Colonic mucosa (tissue), 4 donors: ENCODE data around the gene CPZ. TPM values are rescaled to one million over a fixed set of nuclear protein-coding genes. Genes with fewer than 3 reads are reported as not detected.

Source experiments
- DNase-seq: peaks from one replicate; pipeline ENCODE4 v3.0.0-alpha.2; 2020
- H3K27ac ChIP-seq: fragments of 200-600 bp; one replicate; pipeline ENCODE4 v1.8.0; 2021
- H3K27me3 ChIP-seq: fragments of 200-600 bp; one replicate; pipeline ENCODE4 v1.8.0; 2021
- H3K36me3 ChIP-seq: fragments of 200-600 bp; one replicate; pipeline ENCODE4 v1.8.0; 2021
- H3K4me1 ChIP-seq: fragments of 200-600 bp; one replicate; pipeline ENCODE4 v1.8.0; 2021; ENCODE audit warnings: mild to moderate bottlenecking
- H3K4me3 ChIP-seq: fragments of 200-600 bp; one replicate; pipeline ENCODE4 v1.8.0; 2021
- H3K9ac ChIP-seq, 2 donors: one replicate each; pipeline ENCODE4 v1.7.0; 2013; ENCODE audit warnings: control low read depth in 2 of 2, low read depth in 2 of 2, low read length in 2 of 2
- H3K9me3 ChIP-seq: fragments of 200-600 bp; one replicate; pipeline ENCODE4 v1.8.0; 2021
- intact Hi-C: fragments of 100-400 bp; cut with DNase I; formaldehyde crosslinking; loops from one replicate; pipeline ENCODE4 v1.14.1; 2022
- total RNA-seq, 2 donors: library from RNA; stranded (reverse); fragmentation: NEBNext Ultra II Directional in 1 of 2; extraction: Animal tissue kit (Norgen Biotek cat#: 25700) in 1 of 2; gene quantifications; one replicate each; pipeline ENCODE4 v1.2.1, GENCODE V29; 2021
- TF ChIP-seq, protein P1 (sequence below): fragments of 200-600 bp; IDR thresholded peaks from one replicate; pipeline ENCODE4 v1.8.0; 2022; ENCODE audit warnings: antibody characterized with exemption, mild to moderate bottlenecking
- donor health status: healthy.
- donor health status: DM: no; HTN: no; CAD: no.
- donor health status: DM: no; HTN: no; CAD: no.

Gene CPZ
- total RNA-seq, 2 donors from 2014 or later: 1.2 to 1.5 TPM

DNA sequence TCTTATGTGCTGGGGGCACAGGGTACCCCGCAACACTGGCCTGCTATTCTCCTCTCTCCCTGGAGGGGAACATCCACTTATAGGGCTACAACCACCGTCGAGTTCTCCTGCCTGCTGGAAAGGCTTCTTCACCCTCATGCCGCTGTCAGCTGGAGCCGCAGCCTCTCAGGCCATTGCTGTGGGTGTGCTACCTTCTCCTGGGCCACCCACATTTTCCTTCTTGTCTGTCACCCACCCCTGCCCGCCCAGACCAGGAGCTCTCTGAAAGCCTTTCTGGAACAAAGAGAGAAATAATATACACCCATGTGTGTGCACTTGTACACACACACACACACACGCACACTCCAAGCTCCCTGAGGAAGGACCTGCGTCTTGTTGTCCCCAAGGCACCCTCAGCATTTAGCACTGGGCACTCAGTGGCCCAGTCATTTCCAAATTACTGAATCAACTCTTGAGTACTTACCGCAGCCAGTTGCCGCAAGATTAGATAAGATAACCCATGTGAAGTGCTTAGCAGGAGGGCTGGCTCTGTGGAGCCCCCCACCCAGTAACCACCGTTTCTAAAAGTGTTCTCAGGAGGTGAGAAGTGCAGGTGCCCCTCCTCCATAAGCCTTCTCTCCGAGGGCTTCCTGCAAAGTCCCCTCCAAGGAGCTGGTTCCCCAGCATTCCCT lies 50.2 kb downstream of the CPZ start:
- Histone ChIP-seq H3K4me1 (no peaks in the 10 kb centered on the region), H3K9me3 (no peaks in the 10 kb centered on the region), H3K36me3 (no peaks in the 10 kb centered on the region), H3K4me3 (no peak overlapping the region), H3K27me3 (no peaks in the 10 kb centered on the region), H3K27ac (no peak overlapping the region), H3K9ac (no peak overlapping the region)
- TF ChIP-seq, protein P1, sequence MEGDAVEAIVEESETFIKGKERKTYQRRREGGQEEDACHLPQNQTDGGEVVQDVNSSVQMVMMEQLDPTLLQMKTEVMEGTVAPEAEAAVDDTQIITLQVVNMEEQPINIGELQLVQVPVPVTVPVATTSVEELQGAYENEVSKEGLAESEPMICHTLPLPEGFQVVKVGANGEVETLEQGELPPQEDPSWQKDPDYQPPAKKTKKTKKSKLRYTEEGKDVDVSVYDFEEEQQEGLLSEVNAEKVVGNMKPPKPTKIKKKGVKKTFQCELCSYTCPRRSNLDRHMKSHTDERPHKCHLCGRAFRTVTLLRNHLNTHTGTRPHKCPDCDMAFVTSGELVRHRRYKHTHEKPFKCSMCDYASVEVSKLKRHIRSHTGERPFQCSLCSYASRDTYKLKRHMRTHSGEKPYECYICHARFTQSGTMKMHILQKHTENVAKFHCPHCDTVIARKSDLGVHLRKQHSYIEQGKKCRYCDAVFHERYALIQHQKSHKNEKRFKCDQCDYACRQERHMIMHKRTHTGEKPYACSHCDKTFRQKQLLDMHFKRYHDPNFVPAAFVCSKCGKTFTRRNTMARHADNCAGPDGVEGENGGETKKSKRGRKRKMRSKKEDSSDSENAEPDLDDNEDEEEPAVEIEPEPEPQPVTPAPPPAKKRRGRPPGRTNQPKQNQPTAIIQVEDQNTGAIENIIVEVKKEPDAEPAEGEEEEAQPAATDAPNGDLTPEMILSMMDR: no peak
- intact Hi-C loops: no loop called here
- DNase-seq: no peak

DNA sequence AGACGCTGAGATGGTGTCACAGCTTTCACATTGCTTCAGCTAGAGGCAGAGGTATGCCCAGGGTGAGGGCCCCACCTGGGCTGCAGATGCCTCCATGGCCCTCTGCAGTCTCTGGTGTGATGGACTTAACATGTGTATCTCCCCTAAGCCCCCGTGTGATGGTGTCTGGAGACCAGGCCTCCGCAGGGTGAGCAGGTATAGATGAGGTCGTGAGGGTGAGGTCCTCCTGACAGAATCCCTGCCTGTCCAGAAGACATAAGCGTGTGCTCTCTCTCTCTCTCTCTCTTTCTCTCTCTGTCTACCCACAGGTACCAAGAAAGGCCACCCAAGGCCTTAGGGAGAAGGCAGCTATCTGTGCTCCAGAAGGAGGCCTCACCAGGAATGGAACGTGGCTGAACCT lies 50.9 kb downstream of the CPZ start:
- no peak overlapping the region for H3K9ac ChIP-seq
- DNase-seq: no peak
- TF ChIP-seq, protein P1: no peak
- H3K4me1 ChIP-seq: no peaks in the 10 kb centered on the region
- H3K4me3 ChIP-seq: no peak overlapping the region
- no peak overlapping the region for H3K27ac ChIP-seq
- H3K36me3 ChIP-seq: no peaks in the 10 kb centered on the region
- H3K9me3 ChIP-seq: no peaks in the 10 kb centered on the region
- intact Hi-C loops: no loop called here
- no peaks in the 10 kb centered on the region for H3K27me3 ChIP-seq

DNA sequence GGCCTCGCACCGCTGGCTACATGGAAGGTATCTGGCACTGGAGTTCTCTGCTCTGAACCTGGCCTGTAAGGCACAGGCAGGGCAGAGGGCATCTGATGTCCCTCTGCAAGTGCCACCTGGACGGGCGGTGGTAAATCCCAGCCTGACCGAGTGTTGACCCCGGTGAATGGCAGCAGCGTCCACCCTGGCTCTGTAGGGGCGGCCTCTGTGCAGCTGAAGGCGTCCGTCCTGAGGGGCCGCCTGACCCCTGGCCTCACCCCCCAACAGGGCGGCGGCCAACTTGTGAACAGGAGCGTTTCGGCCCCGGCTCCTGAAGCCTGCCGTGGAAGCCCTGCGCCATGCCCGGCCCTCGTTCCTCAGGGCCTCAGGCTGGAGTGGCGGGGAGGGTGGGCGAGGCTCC lies 51.4 kb downstream of the CPZ start:
- H3K9me3 ChIP-seq: no peaks in the 10 kb centered on the region
- TF ChIP-seq, protein P1: no peak
- no peak overlapping the region for H3K27ac ChIP-seq
- intact Hi-C loops: no loop called here
- no peaks in the 10 kb centered on the region for H3K36me3 ChIP-seq
- H3K4me1 ChIP-seq: no peaks in the 10 kb centered on the region
- H3K27me3 ChIP-seq: no peaks in the 10 kb centered on the region
- no peak for DNase-seq
- no peak overlapping the region for H3K9ac ChIP-seq
- H3K4me3 ChIP-seq: no peak overlapping the region

DNA sequence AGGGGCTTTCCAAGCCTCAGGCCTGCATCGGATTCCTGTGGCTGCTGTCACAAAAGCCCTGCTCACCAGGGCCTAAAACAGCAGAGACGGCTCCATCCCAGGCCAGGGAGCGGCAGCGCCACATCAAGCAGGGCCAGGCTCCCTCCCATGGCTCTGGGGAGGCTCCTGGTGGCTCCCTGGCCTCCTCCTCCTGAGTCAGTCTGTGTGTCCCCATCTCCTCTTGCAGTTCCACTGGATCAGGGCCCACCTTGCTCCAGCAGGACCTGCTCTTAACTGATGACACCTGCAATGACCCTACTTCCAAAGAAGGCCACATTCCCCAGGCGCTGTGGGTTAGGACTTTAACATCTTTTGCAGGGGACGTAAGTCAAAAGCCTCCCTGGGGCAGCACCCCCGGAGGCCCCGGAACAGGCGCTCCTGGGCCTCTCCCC lies 51.9 kb downstream of the CPZ start:
- TF ChIP-seq, protein P1: no peak
- no peaks in the 10 kb centered on the region for H3K4me1 ChIP-seq
- H3K27ac ChIP-seq: no peak overlapping the region
- H3K36me3 ChIP-seq: no peaks in the 10 kb centered on the region
- H3K27me3 ChIP-seq: no peaks in the 10 kb centered on the region
- no peak overlapping the region for H3K4me3 ChIP-seq
- no peaks in the 10 kb centered on the region for H3K9me3 ChIP-seq
- intact Hi-C loops: no loop called here
- no peak overlapping the region for H3K9ac ChIP-seq
- no peak for DNase-seq

DNA sequence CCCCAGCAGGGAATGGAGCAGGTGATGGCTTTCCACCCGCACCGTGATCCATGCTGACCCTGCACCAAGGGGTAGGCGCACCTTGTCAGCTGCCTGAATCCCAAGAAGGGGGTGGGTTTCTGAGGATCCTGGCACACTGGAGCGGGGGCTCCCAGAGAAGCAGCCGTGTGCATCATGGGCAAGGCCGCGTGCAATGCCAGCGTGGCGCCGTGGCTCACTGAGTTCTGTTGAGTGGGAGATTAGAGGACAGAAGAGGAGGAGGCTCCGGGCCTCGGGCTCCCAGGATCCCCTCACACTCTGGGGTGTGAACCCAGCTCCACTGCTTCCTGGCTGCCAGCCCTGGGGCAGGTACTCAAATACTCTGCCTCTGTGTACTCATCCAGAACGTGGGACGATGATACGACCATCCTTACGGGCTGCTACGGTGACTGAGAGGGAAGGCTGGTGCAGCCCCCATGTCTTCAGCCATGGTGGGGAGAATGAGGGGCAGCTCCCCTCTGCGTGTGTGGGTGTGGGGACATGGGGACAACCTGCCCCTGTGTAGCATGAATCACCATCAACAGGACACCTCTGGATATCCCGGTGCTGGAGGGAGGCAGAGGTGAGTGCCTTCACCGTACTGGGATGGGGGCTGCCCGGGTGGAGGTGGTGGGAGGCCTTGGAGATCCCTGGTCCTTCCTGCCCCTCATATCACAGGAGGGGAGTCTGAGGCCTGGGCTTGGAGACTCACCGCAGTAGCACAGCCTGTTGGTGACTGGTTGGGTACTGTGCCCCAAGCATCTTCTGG lies 52.6 kb downstream of the CPZ start:
- TF ChIP-seq, protein P1: no peak
- no peaks in the 10 kb centered on the region for H3K27me3 ChIP-seq
- H3K36me3 ChIP-seq: no peaks in the 10 kb centered on the region
- H3K4me3 ChIP-seq: no peak overlapping the region
- intact Hi-C loops: no loop called here
- no peak for DNase-seq
- no peak overlapping the region for H3K27ac ChIP-seq
- H3K9me3 ChIP-seq: no peaks in the 10 kb centered on the region
- H3K9ac ChIP-seq: no peak overlapping the region
- no peaks in the 10 kb centered on the region for H3K4me1 ChIP-seq
